GM18951 (cell line): ENCODE measurements around the gene RSL24D1.
A peak's percentile ranks its signal among the peaks of the same experiment; 100 is the strongest.

ENCODE experiments used
- POLR2A ChIP-seq: IDR thresholded peaks from 4 replicates; pipeline ENCODE4 v1.6.1; 2011; ENCODE audit warnings: mild to moderate bottlenecking; ENCODE audit not compliant: insufficient read length, insufficient read depth; ENCODE audit errors: extremely low read depth
- in situ Hi-C: fragments of 300-500 bp; cut with MboI; formaldehyde crosslinking; loops from one replicate; pipeline ENCODE4 v1.12.0; 2022; ENCODE audit warnings: low sequenced_read_pairs, mixed read lengths, inconsistent platforms; ENCODE audit not compliant: unreplicated experiment

Gene RSL24D1

GRCh38 chr15:55196458-55197361 lies at the start of gene RSL24D1:
TSS of gene RSL24D1 (minus strand) at chr15:55196941. CDS start at chr15:55196890, 51 bp downstream.
- peak; percentile 92 for TF ChIP-seq POLR2A
- in situ Hi-C loops, result no loop called here

- TF ChIP-seq POLR2A, result no peak
- in situ Hi-C loops, result no loop called here
These were observed 48.3 kb upstream of the RSL24D1 start for GRCh38 chr15:55245059-55245458.

- in situ Hi-C loops, result no loop called here
These were observed 45.1 kb upstream of the RSL24D1 start for GRCh38 chr15:55241891-55242290.

GRCh38 chr15:55241186-55241585 lies 44.4 kb upstream of the RSL24D1 start:
- in situ Hi-C loops, result no loop called here
- no peak for TF ChIP-seq POLR2A

More at GRCh38 chr15:55241891-55242290, 45.1 kb upstream of the RSL24D1 start:
- TF ChIP-seq POLR2A, result no peak

- in situ Hi-C loops, result no loop called here
These were observed 43.5 kb upstream of the RSL24D1 start for GRCh38 chr15:55240125-55240760.

GRCh38 chr15:55239440-55240124 lies 42.8 kb upstream of the RSL24D1 start:
- in situ Hi-C loops, result no loop called here

More at GRCh38 chr15:55240125-55240760, 43.5 kb upstream of the RSL24D1 start:
- no peak for TF ChIP-seq POLR2A

GRCh38 chr15:55238877-55239276 lies 42.1 kb upstream of the RSL24D1 start:
- TF ChIP-seq POLR2A, result no peak
- in situ Hi-C loops, result no loop called here

More at GRCh38 chr15:55239440-55240124, 42.8 kb upstream of the RSL24D1 start:
- TF ChIP-seq POLR2A, result no peak

GRCh38 chr15:55237219-55238130 lies 40.7 kb upstream of the RSL24D1 start:
- TF ChIP-seq POLR2A, result no peak
- in situ Hi-C loops, result no loop called here

GRCh38 chr15:55235546-55236036 lies 38.9 kb upstream of the RSL24D1 start:
- no peak for TF ChIP-seq POLR2A
- in situ Hi-C loops, result no loop called here

GRCh38 chr15:55234800-55235104 lies 38.0 kb upstream of the RSL24D1 start:
- in situ Hi-C loops, result no loop called here
- TF ChIP-seq POLR2A, result no peak

GRCh38 chr15:55234104-55234799 lies 37.5 kb upstream of the RSL24D1 start:
- no peak for TF ChIP-seq POLR2A
- in situ Hi-C loops, result no loop called here

GRCh38 chr15:55231455-55231854 lies 34.7 kb upstream of the RSL24D1 start:
- in situ Hi-C loops, result no loop called here
- no peak for TF ChIP-seq POLR2A

GRCh38 chr15:55230953-55231352 lies 34.2 kb upstream of the RSL24D1 start:
- no peak for TF ChIP-seq POLR2A
- in situ Hi-C loops, result no loop called here
